PC-9 (cell line): ENCODE measurements around the gene CKAP5. TPM values are rescaled to one million over a fixed set of nuclear protein-coding genes. Genes with fewer than 3 reads are reported as not detected.

ENCODE experiments used
- BruUV-seq: library from RNA; stranded (reverse); fragments of 400-500 nt; replicated peaks from 2 replicates; lab custom pipeline; 2021; lab: Mats Ljungman, UMichigan
- CTCF ChIA-PET: fragments of 300-600 bp; sonication (Branson Sonifier 250); formaldehyde crosslinking; loops from one replicate; lab custom pipeline; 2022; ENCODE audit warnings: antibody characterized with exemption; lab: Charles Lee
- POLR2A ChIA-PET: fragments of 300-600 bp; sonication (Branson Sonifier 250); formaldehyde crosslinking; loops from one replicate; lab custom pipeline; 2022; ENCODE audit warnings: antibody characterized with exemption; ENCODE audit not compliant: unreplicated experiment; lab: Charles Lee
- DNase-seq, 2 experiments: peaks; one replicate each; pipeline versions ENCODE4 v3.0.0 to v3.0.0-alpha.2; 2015 to 2022; ENCODE audit warnings: mixed read lengths in 1 of 2
- H2AFZ ChIP-seq: fragments of 200-600 bp; sonication (generic); 2 replicates; pipeline ENCODE4 v1.8.1; 2017; ENCODE audit warnings: antibody characterized with exemption
- H3F3A ChIP-seq: fragments of 200-600 bp; sonication (generic); 2 replicates; pipeline ENCODE4 v1.8.1; 2017; ENCODE audit warnings: antibody characterized with exemption, mild to moderate bottlenecking, low read depth; ENCODE audit not compliant: insufficient read depth
- H3K27ac ChIP-seq: fragments of 200-600 bp; sonication (generic); 2 replicates; pipeline ENCODE4 v1.6.1; 2016; ENCODE audit warnings: mixed run types
- H3K27me3 ChIP-seq: fragments of 200-600 bp; sonication (generic); 2 replicates; pipeline ENCODE4 v1.6.1; 2016; ENCODE audit warnings: low read depth, mixed run types; ENCODE audit not compliant: insufficient read depth
- H3K36me3 ChIP-seq: fragments of 200-600 bp; sonication (generic); 2 replicates; pipeline ENCODE4 v1.6.1; 2016; ENCODE audit warnings: low read depth, mixed run types
- H3K4me1 ChIP-seq: fragments of 200-600 bp; sonication (generic); replicated peaks from 2 replicates; pipeline ENCODE4 v1.6.1; 2016; ENCODE audit warnings: mixed run types; ENCODE audit not compliant: insufficient read depth
- H3K4me2 ChIP-seq: fragments of 200-600 bp; sonication (generic); 2 replicates; pipeline ENCODE4 v1.6.1; 2017; ENCODE audit warnings: mixed run types
- H3K4me3 ChIP-seq: fragments of 200-600 bp; sonication (generic); 2 replicates; pipeline ENCODE4 v1.6.1; 2016; ENCODE audit warnings: mixed run types
- H3K79me2 ChIP-seq: fragments of 200-600 bp; sonication (generic); 2 replicates; pipeline ENCODE4 v1.6.1; 2017; ENCODE audit warnings: low read depth, mixed run types
- H3K9me2 ChIP-seq: fragments of 200-600 bp; sonication (generic); 2 replicates; pipeline ENCODE4 v1.8.1; 2017; ENCODE audit warnings: mild to moderate bottlenecking; ENCODE audit not compliant: insufficient read depth
- H3K9me3 ChIP-seq: fragments of 200-600 bp; sonication (generic); 2 replicates; pipeline ENCODE4 v1.8.1; 2016; ENCODE audit warnings: low read depth; ENCODE audit not compliant: insufficient read depth
- H4K20me1 ChIP-seq: fragments of 200-600 bp; sonication (generic); 2 replicates; pipeline ENCODE4 v1.8.1; 2017; ENCODE audit not compliant: insufficient read depth
- EZH2 ChIP-seq: fragments of 200-600 bp; sonication (generic); IDR thresholded peaks from 2 replicates; pipeline ENCODE4 v1.8.0; 2017; ENCODE audit warnings: antibody characterized with exemption, low read depth
- intact Hi-C: fragments of 100-400 bp; cut with micrococcal nuclease; formaldehyde crosslinking; loops from one replicate; pipeline ENCODE4 v1.10.0; 2022; ENCODE audit not compliant: unreplicated experiment
- total RNA-seq: library from RNA; stranded (reverse); gene quantifications from 2 replicates; pipeline ENCODE4 v1.2.3, GENCODE V29; 2021
- TF ChIP-seq, protein P1 (sequence below): fragments of 200-600 bp; sonication (generic); conservative IDR thresholded peaks from 2 replicates; pipeline ENCODE4 v1.6.1; 2017; ENCODE audit warnings: mixed run types, antibody characterized with exemption, mild to moderate bottlenecking, moderate library complexity

Gene CKAP5
- total RNA-seq, 1 experiment from 2014 or later, result 195 TPM

GRCh38 chr11:46726206-46726862 is 119.7 kb downstream of the CKAP5 start:
- Histone ChIP-seq H4K20me1 (no peaks in the 10 kb centered on the region), H3K9me2 (no peaks in the 10 kb centered on the region), H3K9me3 (no peaks in the 10 kb centered on the region), H3K79me2 (no peaks in the 10 kb centered on the region), H3K4me1 (no peaks in the 10 kb centered on the region), H3F3A (no peaks in the 10 kb centered on the region), H3K4me2 (no peak overlapping the region), H3K27me3 (no peaks in the 10 kb centered on the region), H3K27ac (no peak overlapping the region), H3K4me3 (no peak overlapping the region), H2AFZ (no peak overlapping the region), H3K36me3 (no peaks in the 10 kb centered on the region)
- TF ChIP-seq, protein P1, sequence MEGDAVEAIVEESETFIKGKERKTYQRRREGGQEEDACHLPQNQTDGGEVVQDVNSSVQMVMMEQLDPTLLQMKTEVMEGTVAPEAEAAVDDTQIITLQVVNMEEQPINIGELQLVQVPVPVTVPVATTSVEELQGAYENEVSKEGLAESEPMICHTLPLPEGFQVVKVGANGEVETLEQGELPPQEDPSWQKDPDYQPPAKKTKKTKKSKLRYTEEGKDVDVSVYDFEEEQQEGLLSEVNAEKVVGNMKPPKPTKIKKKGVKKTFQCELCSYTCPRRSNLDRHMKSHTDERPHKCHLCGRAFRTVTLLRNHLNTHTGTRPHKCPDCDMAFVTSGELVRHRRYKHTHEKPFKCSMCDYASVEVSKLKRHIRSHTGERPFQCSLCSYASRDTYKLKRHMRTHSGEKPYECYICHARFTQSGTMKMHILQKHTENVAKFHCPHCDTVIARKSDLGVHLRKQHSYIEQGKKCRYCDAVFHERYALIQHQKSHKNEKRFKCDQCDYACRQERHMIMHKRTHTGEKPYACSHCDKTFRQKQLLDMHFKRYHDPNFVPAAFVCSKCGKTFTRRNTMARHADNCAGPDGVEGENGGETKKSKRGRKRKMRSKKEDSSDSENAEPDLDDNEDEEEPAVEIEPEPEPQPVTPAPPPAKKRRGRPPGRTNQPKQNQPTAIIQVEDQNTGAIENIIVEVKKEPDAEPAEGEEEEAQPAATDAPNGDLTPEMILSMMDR, result no peak
- no peak for TF ChIP-seq EZH2
- no TSS peak for BruUV-seq
- intact Hi-C loops, result no loop called here
- CTCF ChIA-PET, result no interaction called here
- no peak for DNase-seq
- POLR2A ChIA-PET, result no interaction called here

DNA sequence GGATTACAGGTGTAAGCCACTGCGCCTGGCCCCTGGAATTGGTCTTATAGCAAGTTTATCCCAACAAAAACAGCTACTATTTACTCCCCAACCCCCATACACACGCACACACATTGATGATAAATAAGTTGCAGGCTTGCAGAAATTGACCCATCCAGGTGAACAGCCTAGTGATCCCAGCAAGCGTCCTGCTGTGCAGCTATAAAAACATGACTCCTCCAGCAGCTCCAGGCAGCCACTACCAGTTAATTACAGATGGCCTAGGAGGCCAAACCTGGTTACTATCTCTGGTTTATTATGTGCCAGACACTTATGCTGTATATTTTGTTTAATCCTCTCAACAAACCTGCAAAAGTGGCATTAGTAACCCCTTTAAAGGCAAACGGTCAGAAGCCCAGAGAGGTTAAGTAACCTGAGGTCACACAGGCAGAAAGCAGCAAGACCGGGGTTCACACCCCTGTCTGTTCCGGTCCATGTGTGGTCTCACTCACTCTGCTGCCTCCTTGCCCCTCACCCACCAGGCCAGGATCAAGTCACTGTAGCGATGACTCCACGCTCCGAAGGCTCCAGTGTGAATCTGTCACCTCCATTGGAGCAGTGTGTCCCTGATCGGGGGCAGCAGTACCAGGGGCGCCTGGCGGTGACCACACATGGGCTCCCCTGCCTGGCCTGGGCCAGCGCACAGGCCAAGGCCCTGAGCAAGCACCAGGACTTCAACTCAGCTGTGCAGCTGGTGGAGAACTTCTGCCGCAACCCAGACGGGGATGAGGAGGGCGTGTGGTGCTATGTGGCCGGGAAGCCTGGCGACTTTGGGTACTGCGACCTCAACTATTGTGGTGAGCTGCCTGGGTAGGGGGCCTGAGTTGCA is 120.5 kb downstream of the CKAP5 start:
- Histone ChIP-seq H3K9me3 (no peaks in the 10 kb centered on the region), H3K36me3 (no peaks in the 10 kb centered on the region), H3K4me3 (no peak overlapping the region), H3K79me2 (no peaks in the 10 kb centered on the region), H2AFZ (no peak overlapping the region), H3K27me3 (no peaks in the 10 kb centered on the region), H4K20me1 (no peaks in the 10 kb centered on the region), H3K4me2 (no peak overlapping the region), H3K9me2 (no peaks in the 10 kb centered on the region), H3K4me1 (no peaks in the 10 kb centered on the region), H3F3A (no peaks in the 10 kb centered on the region), H3K27ac (no peak overlapping the region)
- TF ChIP-seq, protein P1, result no peak
- TF ChIP-seq EZH2, result no peak
- DNase-seq, result no peak
- intact Hi-C loops, result no loop called here
- ChIA-PET CTCF (no interaction called here), POLR2A (no interaction called here)
- BruUV-seq, result no TSS peak

- no peak overlapping the region for H2AFZ ChIP-seq
- no TSS peak for BruUV-seq
- no peaks in the 10 kb centered on the region for H3K36me3 ChIP-seq
- H3K9me2 ChIP-seq, result no peaks in the 10 kb centered on the region
- H4K20me1 ChIP-seq, result no peaks in the 10 kb centered on the region
- DNase-seq, result no peak
- no peak overlapping the region for H3K4me3 ChIP-seq
- CTCF ChIA-PET, result no interaction called here
- H3K27ac ChIP-seq, result no peak overlapping the region
- intact Hi-C loops, result no loop called here
- no peak for TF ChIP-seq EZH2
- TF ChIP-seq, protein P1, result no peak
- H3K27me3 ChIP-seq, result no peaks in the 10 kb centered on the region
- no peaks in the 10 kb centered on the region for H3K79me2 ChIP-seq
- no peaks in the 10 kb centered on the region for H3K9me3 ChIP-seq
- no peaks in the 10 kb centered on the region for H3K4me1 ChIP-seq
- no peaks in the 10 kb centered on the region for H3F3A ChIP-seq
- POLR2A ChIA-PET, result no interaction called here
- H3K4me2 ChIP-seq, result no peak overlapping the region
These were observed 122.0 kb downstream of the CKAP5 start for GRCh38 chr11:46724088-46724487.
